UCSD-AML1 (cell line): ENCODE data around the gene SEL1L3.

Source experiments
- DNase-seq: peaks from one replicate; lab custom pipeline; 2025; ENCODE audit not compliant: unreplicated experiment; lab: John Stamatoyannopoulos, UW

The SEL1L3 gene

DNA sequence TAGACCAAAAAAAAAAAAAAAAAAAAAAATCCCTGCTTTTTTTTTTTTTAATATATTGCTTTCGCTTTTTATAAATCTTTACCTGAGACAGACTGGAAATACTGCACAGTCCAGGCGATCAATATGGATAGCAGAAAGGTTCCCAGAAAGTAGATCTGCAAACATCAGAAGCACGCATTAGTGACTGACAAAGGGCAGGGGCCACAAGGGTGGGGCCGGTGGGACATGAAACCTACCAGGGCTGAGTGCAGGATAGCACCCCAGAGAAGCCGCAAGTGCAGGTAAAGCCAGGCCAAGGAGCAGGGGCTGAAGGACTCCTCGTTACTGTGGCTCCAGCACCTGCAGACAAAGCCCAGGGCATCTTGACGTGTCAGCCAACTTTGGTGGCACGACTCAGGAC lies 105.3 kb downstream of the SEL1L3 start:
- no peak for DNase-seq

DNA sequence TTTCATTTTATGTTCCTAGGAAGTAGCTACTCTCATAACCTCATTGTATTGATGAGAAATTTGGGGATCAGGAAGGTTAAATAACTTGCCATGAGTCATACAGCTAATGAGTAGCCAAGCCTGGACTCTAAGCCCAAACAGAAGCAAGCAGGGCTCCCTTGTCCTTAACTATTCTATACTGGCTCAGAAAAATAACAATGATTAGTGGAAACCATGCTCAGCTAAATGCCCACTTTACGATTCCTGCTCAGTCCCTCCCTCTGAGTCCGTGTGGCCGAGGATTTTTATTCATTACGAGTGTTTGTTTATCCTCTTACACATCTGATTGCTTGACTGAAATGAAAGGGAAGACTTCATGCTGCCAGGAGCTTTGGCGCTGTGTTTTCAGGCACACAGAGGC lies 106.3 kb downstream of the SEL1L3 start:
- no peak for DNase-seq

DNA sequence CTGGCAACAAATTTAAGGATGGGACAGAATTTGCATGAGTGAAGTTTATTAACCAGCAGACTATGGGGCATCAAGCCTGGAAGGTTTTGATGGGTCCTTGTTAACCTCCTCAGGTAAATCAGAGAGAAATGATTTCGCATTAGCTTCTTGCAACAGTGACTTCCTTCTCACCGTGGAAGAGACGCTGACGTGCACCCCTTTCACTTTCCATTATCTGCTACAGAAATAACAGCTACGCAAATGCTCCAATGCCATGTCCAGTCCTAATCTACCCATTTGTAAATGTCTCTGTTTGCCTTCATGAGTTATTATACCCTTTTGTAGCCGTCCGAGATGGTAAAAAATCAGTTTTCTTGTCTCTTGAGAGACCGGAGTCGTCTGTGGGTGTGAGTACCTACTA lies 106.9 kb downstream of the SEL1L3 start:
- DNase-seq: no peak

DNA sequence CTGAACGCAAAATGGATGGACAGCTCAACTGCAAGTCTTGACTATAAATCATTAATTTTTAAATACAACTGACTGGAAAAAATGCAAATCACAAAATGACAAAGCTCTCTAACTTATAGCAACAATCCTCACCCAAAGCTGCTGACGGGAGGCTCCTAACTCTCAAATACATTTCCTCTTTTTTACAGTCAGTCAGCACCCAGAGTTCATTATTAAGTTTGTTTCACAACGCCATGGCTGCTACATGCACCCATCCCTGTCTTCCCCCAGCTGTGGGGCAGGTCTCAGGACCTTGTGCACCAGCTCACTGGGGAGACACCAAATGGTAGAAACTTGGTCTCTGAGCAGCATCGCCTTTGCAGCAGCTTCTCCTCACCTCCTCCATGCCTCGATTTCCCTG lies 109.5 kb downstream of the SEL1L3 start:
- DNase-seq: no peak

DNA sequence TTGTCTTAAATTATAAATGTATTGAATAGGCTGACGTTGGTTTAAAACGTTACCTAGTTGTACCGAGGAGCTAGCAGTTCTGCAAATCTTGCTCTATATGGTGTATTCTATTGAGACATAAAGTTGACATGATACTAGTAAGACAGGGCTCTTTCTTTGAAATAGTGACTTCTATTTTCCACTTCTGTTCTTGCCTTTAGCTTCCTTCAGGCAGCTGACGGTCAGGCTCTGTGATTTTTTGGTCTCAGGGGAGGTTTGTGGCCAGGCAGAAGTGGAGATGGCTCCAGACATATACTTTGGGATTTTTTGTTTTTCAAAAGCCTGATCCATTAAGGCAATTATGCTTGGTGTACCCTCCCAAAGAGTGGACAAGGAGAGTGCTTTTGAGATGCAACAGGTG lies 111.9 kb downstream of the SEL1L3 start:
- no peak for DNase-seq

DNA sequence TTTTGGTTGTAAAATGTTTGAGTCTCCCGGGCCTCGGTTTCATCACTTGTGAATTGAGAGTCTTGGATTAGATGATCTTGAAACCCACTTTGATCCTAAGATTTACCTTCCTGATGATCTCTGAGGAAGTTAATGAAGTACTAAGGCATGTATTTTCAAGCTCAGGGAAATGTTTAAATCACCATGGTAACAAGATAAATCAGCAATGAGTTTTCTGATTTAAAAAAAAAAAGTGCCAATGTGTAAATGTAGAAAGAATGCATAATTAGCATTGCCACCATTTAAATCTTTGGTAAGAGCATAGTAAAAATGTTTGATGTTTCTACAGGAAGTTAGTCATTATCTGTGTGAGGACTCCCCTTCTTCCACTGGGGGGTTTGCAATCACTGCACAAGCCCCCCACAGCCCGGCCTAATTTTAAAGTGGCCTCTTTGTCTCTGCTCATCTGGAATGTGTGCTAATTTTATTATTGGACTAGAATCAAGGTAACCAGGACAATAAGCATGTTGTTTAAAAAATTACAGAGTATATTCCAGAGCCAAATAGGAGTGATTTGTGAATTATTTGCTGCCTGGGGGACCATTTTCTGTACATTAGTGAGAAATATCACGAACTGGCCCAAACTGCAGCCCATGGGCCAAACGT lies 113.5 kb downstream of the SEL1L3 start:
- DNase-seq: no peak

DNA sequence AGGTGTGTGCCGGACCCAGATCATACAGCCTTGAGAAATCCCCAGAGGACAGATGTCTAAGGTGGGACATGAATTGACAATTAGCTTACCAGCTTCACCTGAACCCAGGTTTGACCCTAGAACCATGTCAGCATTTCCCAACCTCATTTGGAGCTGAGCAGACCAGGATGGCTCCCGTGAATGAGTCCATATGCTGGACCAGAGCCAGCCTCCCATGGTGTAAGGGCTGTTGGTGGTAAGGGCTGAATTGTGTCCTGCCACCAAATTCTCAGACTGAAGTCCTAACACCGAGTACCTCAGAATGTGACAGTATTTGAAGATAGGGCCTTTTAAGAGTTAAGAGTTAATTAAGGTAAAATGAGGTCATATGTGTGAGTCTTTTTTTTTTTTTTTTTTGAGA lies 118.8 kb downstream of the SEL1L3 start:
- DNase-seq: no peak

DNA sequence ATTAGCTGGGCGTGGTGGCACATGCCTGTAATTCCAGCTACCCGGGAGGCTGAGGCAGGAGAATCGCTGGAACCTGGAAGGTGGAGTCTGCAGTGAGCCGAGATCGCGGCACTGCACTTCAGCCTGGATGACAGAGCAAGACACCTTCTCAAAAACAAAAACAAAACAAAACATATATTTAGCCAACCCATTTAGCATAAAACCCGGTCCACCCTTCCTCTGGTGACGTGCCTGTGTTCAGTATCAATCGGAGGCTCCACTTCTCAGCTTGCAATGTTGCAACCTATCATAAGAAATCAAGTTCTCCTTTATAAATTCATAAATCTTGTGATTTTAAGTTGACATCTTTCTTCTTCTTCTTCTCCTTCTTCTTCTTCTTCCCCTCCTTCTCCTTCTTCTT lies 133.2 kb downstream of the SEL1L3 start:
- DNase-seq: no peak

DNA sequence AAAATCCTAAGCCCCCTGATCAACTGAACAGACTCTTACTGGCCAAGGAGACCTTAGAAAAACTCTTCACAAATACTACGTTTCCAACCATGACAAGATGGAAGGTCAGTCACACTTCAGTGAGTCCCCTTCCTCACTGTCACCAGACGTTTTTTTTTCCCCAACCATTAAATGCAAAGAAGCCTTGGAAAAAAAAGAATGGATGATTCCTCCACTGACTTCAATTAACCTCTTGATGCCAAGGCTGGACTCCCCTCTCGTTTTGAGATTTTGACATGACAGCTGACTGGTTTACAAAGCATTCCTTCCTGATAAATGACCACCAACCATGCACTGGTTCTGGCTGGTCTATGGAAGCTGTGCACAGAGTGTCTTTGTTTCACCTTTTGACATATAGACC lies 133.9 kb downstream of the SEL1L3 start:
- no peak for DNase-seq

DNA sequence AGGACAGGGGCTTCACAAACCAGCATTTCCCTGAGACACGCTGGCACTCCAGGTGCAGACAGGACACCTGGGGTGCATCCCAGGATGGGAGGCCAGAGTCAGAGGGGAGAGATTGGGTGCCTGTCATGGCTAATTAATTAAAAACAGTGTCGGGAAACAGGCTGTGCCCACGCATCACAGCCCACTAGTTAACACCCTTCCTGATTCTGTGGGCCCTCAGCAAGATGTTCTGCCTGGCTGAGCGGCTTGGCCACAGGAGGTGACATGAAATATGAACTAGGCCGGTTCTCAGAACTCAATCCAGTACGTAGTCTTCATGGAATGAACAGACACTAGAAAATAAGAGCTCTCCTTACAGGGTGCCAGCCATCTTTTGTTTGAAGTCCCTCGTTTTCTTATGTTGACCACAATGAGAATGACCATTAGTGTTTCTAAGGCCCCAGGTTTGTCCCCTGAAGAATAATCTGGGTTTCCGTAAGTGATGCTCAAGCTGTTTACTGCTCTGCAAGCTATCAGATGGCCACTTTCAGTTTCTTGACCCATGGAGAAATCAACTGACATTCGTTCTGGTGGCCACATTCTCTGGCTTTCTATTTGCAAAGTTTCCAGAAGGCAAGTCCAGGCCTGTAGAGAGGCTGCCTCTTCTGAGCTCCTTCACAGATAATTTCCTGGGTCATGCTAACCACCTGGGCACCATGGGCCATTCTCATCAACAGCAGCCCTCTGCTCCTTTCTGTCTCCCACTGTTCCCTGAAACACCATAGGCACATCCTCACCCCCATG lies 134.9 kb downstream of the SEL1L3 start:
- no peak for DNase-seq

DNA sequence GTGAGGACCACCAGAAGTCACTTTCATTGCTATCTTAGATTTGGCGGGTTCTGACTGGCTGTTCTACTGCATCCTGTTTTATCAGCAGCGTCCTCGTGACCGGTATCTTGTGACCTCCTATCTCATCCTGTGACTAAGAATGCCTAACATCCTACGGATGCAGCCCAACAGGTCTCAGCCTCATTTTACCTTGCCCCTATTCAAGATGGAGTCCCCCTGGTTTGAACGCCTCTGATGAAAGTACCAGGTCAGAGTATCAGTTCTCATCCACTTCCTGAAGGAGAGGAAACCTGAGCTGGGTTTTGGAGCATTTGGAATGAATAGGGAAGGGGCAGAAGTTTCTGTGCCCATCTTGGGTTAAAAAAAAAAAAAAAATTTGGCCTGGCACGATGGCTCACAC lies 136.9 kb downstream of the SEL1L3 start:
- no peak for DNase-seq

DNA sequence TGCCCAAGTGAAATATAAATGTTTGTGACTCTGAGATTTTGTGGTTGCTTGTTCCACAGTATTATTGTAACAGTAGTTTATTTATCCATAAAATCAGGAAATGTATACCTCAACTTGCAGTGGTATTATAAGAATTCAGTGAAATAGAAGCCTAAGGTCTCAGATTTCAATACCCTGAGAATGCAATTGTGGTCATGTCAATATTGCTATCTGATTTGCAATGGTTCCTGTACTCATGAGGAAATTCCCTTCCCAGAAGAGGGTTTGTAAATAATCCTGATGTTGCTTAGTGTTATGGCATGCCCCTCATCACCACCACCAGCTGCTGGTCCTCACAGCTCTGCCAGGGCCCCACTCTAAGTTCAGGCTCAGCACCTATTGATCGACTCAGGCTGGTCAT lies 139.4 kb downstream of the SEL1L3 start:
- no peak for DNase-seq

DNA sequence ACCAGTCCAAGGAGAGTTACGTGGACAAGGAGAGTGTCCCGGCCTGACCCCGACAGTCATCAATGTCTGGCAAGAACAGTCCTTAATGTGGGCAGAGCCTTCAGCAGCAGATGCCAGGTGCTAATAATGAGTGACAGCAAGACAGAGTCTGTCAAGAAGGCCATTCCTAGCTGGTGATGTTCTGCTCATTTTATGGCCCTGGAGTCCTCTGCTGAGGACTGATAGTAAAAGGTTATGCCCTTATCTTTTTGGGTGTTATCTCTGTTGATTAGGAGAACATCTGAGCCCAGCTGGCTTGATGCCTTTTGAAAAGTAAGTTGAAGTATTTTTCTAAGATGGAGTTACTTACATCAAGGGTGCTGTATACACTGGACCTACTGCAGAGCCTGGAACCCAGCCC lies 139.8 kb downstream of the SEL1L3 start:
- no peak for DNase-seq

DNA sequence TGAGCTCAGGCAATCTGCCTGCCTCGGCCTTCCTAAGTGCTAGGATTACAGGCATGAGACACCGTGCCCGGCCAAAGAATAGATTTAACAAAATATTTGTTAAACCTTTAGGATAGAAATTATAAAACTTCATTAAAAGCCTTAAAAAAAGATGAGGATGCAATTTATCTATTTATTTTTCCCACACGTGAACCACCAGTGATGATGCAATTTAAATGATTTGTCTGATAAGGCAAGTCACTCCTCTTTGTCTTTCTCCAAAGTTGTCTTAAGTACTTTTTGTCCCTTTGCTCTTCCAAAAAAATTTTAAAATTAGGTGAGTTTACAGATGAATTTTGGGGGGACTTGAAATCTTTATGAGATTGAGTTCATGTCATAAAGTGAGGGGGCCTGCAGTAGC lies 149.0 kb downstream of the SEL1L3 start:
- no peak for DNase-seq

DNA sequence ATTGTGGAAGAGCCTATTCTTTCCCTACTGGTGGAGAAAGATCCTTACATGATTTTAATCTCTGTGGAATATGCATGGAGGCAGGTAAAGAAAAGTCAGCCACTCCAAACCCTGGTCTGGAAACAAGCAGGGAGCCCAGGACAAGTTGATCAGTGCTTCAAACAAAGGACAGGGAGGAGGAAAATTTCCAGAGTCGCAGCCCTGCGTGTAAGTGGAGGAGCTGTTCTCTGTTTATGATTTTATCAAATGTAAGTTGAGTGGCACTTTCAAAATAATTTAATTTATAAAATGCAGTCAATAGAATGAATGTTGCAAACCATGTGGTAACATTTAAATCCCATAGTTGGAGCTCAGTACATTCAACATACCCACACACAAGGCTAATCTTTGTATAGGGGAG lies 150.2 kb downstream of the SEL1L3 start:
- no peak for DNase-seq

DNA sequence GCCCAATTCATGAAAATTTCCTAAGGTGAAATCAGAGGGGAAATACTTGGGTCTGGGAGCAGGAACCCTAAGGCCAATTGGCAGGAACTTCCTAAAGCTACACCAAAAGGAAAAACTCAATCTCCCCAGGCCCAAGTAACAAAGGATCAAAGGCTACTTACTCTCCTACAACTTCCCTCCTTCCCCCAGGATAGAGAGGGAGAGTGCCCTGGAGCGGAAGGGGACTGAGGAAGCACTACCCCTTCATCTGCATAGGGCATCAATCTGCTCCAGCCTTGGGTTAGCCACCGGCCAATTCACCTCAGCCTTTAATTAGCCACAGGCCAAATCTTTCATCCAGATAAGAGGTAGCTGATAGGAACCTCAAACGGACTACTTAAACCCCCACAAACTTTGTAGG lies 152.2 kb downstream of the SEL1L3 start:
- DNase-seq: no peak

DNA sequence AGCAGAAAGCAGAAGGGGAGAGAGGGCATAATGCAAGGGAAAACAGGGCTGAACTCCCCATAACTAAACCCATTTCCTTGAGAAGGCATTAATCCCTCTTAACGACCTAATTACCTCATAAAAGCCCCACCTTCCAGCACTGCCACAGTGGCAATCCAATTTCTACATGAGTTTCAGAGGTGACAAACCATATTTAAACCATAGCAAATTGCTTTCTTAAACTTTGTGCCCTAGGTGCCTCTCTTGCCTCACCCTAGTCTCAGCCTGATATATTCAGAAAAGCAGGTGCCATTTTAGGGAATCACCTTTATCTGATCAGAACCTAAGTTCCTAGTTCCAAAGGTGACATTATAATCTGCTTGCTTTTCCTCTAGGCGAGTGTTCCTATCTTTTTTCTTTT lies 158.3 kb downstream of the SEL1L3 start:
- DNase-seq: no peak

DNA sequence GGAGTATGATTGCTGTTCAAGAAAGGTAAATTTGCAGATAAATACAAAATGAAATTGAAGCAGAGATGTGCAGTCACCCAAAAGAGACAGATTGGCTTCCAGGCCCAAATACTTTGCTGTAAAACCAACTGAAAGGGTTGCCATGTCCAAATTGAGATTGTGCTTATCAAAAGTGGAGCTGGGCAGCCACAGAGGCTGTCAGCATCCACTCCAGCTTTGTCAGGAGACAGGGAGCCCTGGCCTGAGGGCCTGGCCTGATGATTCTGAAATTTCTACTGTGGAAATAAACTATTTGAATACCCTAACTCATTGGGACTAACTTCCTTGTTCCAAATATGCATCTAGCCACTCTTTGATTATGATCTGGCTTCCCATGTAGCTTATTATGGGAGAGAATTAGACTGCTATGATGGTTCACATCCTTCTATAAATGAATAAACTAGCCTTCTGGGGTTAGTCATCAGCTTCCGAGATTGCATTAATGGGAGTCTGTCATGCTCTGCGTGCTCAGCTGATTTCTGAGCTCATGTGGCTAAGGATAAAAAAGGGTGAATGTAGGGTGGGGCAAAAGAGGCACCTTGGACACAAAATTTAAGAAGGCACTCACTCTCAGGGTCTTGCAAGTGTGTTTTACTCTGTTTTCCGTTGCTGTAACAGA lies 158.9 kb downstream of the SEL1L3 start:
- DNase-seq: no peak

DNA sequence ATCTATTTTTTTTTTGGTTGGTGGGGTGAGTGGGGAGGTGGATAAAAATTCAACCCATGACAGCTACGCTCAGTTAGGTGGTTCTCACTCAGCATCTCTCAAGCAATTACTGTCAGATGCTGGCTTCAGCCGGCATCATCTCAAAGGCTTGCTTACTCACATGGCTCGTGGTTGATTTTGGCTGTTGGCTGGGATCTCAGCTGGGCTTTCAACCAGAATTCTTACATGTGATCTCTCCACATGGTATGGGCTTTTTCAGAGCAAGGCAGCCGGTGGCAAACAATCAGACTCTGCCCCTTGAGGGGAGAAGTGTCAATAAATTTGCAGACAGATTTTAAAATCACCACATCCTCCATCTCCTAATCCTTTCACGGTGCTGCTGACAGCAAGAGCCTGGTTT lies 159.9 kb downstream of the SEL1L3 start:
- no peak for DNase-seq

DNA sequence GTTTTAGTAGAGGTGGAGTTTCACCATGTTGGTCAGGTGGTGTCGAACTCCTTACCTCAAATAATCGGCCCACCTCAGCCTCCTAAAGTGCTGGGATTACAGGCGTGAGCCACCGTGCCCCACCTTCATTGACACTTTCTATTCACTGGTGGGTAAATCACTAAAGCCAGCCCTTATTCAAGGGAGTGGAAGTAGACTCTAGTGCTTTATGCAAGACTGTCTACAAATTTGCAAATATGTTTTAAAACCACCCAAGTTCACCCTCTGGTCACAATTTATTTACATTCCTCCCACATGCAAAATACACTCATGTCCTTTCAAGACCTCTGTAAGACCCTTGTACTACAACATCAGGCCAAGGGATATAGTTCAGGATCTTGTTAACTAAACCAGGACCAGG lies 162.1 kb downstream of the SEL1L3 start:
- no peak for DNase-seq

DNA sequence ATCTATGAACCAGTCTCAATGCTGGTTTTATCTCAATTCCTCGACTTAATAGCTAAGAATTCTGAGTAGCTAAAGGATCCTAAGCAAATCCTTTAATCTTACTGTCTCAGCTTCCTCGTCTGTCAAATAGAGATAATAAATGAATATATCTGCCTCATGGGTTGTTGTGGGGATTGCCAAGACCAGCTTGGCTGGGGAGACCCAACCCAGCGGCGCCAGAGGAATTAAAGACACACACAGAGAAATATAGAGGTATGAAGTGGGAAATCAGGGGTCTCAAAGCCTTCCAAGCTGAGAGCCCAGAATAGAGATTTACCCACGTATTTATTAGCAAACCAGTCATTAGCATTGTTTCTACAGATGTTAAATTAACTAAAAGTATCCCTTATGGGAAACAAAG lies 165.3 kb downstream of the SEL1L3 start:
- DNase-seq: no peak
